Stimulated activated CD8-positive, alpha-beta memory T cell treated with anti-CD3 and anti-CD28 coated beads, Interleukin-7, amount 100 ng/mL, for 24 hours (primary cell): ENCODE results near the gene DYNC1I1.

Experiments
- DNase-seq: peaks from one replicate; pipeline ENCODE4 v3.0.0-alpha.2; 2020; ENCODE audit warnings: low read depth

The DYNC1I1 gene

GRCh38 chr7:95971716-95972115 is 199.4 kb downstream of the DYNC1I1 start:
- DNase-seq, result no peak

DNA sequence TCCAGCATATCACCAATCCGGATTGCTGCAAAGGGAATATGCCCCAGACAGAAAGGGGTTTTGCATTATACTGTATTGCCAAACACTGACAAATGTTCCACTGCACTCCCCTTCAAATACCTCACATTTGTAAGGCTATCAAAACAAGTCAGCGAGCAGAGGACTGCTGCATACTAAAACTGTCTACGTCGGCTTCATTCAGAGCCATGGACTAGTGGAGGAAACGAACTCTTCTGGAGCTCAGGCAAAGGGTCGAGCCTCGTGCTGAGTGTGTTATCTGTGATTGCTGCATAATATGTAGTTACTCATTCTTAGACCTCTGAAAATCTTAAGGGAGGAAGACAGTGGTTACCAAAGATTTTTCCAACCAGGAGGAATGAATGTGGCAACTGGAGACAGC is 200.2 kb downstream of the DYNC1I1 start:
- no peak for DNase-seq

- no peak for DNase-seq
Measured at GRCh38 chr7:95974108-95974507, 201.8 kb downstream of the DYNC1I1 start.

DNA sequence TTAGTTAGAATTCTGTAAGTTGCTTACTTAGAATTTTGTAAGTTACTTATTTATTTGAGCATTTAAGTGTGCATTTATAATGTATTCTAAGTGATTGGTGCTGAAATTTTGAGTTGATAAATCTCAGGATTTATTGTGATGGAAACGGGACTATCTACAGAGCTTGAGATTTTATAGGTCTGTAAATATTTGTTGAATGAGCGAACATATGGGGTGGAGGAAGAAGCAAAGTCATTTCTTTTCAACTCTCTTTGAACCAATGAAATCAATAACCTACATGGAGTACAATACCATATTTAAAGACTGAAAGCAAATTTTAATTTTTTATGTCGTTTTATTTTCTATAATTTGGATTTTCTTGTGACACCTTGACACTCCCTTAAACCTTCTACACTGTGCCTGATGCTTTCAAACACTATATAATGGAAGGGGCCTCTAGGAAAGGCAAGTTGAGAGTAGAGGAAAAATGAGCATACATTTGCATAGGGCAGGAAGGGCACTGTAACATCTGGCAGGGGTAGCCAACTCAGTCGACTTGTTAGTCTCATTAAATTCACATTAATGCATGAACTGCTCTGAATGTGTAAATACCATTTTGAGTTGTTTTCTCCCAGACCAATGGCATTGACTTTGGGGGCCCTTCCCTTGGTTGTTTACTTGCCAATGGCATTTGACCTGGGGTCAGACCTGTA is 204.2 kb downstream of the DYNC1I1 start:
- DNase-seq, result no peak

DNA sequence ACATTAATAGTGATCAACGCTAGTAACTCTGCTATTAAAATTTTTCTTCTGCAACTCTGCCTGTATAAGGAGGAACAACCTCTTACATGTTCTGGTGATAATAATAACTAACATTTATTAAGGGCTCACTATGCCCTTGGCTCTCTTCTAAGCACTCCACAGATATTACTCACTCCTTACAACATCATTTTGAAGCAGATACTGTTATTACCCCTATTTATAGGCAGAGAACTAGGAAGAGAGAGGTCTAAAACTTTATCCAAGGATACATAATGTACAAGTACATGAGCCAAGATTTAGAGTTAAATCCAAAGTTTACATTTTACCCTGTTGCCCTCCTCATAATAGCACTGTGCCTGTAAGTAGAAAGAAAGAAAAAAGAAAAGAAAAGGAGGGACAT is 205.6 kb downstream of the DYNC1I1 start:
- DNase-seq, result no peak

DNA sequence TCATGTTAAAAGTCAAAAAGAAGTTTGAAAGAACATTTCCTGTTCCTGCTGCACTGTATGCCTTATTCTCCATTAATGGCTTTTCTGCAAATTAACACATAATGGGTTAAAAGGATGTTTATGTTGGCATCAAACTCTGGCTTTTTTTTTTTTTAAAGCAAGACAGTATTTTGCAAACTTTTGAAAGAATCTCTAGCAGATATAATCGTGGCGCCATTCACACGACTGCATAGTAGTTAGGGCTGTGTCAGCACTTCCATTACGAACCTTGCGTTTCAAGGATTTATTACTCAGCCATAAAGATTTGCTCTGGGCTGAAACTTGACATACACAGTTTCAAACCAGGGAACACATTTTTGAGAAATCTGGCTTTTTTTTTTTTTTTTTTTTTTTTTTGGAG is 207.8 kb downstream of the DYNC1I1 start:
- DNase-seq, result no peak

DNA sequence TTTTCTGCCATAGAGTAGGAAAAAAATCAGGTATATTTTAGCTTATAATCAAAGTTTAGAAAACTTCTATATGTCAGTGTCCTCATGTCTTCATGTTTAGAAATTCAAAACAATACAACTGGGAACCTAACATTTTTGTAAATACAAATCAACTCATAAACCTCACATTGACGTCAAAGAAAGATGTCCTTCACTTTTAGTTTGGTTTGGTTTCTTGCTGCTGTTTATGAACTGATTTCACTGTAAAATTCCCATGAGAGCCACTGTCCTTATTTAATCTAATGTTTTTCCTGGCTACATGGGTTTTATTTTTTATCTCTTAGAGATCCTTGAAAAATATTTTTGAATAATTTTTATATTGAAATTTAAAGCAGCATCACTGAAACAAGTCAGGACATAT is 208.4 kb downstream of the DYNC1I1 start:
- DNase-seq, result no peak

- DNase-seq, result no peak
Measured at GRCh38 chr7:95986178-95986764, 213.9 kb downstream of the DYNC1I1 start.

DNA sequence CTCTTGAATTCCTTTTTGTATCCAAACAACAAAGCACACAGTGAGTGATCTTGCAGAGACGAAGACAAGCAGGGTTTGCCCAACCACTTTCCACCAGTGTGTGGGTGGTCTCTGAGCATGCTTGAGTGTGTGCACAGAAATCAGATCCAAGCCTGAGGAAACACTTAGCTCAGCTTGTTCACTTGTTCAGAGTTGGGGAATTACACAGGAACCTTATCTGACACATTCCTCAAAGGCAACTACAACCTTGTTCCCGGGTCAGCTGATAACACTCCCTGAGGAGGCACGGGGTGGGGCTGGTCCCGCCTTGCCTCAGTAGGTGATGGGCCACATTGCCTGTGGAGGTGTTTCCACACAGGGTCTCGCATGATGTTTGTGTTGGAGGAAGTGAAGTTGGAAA is 216.9 kb downstream of the DYNC1I1 start:
- no peak for DNase-seq

GRCh38 chr7:95993380-95993779 is 221.0 kb downstream of the DYNC1I1 start:
- no peak for DNase-seq

GRCh38 chr7:95996174-95996573 is 223.8 kb downstream of the DYNC1I1 start:
- no peak for DNase-seq

DNA sequence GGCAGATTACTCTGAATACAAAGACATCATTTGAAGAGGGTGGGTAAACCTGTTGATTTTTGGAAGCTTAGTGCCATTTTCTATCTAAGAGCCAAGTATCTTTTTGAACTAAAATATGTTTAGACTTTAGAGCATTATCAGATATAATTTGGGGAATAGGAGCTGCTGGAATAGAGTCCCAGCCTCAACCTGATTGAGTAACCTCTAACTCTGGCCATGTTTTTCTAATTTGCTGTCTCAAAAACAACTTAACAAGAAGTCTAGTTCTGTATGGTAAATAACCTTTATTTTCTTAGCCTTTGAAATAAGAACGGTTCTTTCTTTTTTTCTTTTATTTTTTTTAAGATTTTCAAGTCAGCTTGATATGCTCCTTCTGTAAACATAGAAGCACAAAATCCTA is 224.5 kb downstream of the DYNC1I1 start:
- no peak for DNase-seq

- DNase-seq, result no peak
Measured at GRCh38 chr7:95997632-95998031, 225.3 kb downstream of the DYNC1I1 start.

- no peak for DNase-seq
Measured at GRCh38 chr7:95999481-95999880, 227.1 kb downstream of the DYNC1I1 start.

DNA sequence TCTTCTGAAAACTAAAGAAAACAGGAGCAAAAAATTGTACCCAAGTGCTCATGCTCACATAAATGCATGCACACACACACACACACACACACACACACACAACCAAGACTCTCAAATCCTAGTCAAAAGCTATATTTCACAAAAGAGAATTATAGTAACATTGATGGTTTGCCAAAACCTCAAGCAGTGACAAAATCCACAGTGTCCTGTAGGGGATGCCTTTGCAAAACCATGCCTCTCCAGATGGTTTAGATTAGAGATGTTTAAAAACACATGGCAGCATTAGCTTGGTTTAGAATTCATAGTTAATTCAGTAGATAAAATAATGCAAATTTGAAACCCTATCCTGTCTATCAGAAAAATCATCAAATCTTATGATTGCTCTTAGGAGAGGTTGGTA is 232.2 kb downstream of the DYNC1I1 start:
- no peak for DNase-seq

- DNase-seq, result no peak
Measured at GRCh38 chr7:96005271-96005670, 232.9 kb downstream of the DYNC1I1 start.

DNA sequence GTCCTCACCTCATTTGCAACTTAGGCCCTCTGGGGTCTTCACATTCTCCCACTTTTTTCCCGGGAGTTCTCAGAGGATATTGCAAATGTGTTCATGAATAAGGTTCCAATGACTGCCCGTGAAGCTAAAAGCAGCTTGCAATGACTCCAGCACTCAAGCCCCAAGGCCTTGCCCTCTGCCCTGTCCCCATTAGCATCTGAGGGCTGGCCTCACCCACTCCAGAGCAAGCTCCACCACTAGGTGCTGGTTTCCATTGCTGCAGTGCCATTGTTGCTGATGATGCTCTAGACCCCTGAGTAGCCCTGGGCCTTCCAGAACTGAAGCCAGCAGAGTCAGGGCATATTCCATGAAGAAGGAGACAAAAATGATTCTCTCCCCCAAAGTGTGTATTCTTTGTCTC is 236.8 kb downstream of the DYNC1I1 start:
- no peak for DNase-seq

GRCh38 chr7:96013836-96014235 is 241.5 kb downstream of the DYNC1I1 start:
- DNase-seq, result no peak

DNA sequence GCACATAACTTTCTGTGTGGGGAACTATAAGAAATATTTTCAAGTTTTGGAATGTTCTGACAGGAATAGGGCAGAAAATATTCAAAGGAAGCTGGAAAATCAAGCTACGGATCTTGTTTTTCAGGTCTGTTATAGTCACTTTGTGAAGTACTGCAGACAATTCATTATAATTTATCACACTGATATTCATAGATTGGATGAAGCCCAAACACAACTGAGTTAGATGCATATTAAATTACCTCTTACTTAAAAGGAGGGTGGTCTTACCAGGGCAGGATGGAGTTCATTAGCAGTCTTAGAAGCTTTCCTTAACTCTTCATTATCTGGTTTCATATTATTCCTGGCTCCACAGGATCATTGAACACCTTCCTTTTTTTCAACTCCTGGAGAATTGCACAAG is 242.3 kb downstream of the DYNC1I1 start:
- no peak for DNase-seq

- no peak for DNase-seq
Measured at GRCh38 chr7:96016056-96016586, 243.8 kb downstream of the DYNC1I1 start.

GRCh38 chr7:96016735-96017134 is 244.4 kb downstream of the DYNC1I1 start:
- DNase-seq, result no peak

DNA sequence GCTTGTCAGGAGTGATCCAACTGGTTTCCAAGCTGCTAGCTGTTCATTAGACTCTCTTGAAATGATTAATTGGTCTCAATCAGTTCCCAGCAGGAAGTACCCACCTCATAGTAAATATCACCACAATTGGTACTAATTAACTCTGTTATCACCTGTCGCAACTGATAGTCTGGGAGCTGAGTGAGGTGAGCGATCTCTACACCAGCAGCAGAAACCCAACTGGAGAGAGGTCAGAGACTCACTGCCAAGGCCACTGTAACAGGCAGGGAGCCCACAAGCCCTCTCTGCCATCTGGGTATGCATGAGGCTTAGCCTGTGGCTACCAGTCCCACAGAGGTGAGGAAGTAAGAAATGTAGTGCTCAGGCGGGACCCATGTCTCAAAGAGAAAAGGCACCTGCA is 245.5 kb downstream of the DYNC1I1 start:
- DNase-seq, result no peak

DNA sequence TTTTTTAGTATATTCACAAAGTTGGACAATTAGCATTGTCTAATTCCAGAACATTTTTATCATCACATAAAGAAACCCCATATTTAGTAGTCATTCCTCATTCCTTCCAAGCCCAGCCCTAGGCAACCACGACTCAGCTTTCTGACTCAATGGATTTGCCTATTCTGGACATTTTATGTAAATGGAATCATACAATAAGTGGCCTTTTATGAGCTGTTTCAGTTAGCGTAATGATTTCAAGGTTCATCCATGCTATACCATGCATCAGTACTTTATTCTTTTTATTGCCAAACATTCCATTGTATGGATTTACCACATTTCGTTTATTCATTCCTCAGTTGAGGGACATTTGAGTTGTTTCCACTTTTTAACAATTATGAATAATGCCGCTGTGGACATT is 249.2 kb downstream of the DYNC1I1 start:
- DNase-seq, result no peak

GRCh38 chr7:96023387-96023786 is 251.0 kb downstream of the DYNC1I1 start:
- DNase-seq, result no peak
